ENCODE measurements around the gene CDON. TPM values are rescaled to one million over a fixed set of nuclear protein-coding genes. Genes with fewer than 3 reads are reported as not detected.

The CDON gene
- total RNA-seq, 2 experiments from 2014 or later: 1.8 to 3.2 TPM

DNA sequence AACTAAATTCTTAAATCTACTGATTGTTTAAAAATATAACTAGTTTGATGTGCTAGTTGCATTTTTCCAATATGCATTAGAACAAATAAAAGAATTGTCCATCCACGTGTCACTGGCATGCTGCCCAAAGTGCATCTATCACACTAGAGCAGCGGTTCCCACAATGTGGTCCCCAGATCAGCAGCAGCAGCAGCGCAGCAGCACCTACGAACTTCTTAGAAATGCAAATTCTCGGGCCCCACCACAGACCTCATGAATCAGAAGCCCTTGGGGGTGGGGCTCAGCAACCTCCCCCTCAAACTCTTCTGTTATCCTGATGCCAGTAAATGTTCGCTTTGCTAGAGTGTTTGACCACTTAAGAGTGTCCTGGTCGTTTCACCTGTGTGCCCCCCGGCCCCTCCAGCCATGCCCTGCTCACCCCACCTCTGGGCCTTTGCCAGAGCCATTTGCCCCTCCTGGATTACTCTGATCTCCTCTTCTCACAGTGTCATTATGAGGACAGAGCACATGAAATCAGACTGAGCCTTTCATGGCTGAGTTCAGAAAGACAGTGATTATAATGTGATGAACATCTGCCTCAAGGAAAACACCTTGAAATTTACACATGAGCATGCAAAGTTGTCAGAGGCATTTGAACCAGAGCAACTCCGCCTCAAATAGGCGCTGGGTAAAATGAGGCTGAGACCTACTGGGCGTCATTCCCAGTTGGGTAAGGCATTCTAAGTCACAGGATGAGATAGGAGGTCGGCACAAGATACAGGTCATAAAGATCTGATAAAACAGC is 129.4 kb downstream of the CDON start:
- H3K27ac Mint-ChIP-seq: no peak overlapping the region
- H3K4me1 Mint-ChIP-seq: no peaks in the 10 kb centered on the region
- H3K9me3 Mint-ChIP-seq (ENCODE audit: low read depth): no peaks in the 10 kb centered on the region
- intact Hi-C loops (cut with DNase I, micrococcal nuclease): no loop called here
- CTCF ChIA-PET: no interaction called here
- H3K27me3 Mint-ChIP-seq: peaks cover 6% of the 10 kb centered on the region
- peak; percentile 26 for ATAC-seq
- no peaks in the 10 kb centered on the region for H3K36me3 Mint-ChIP-seq (ENCODE audit: low read depth)
- DNase-seq: peak; percentile 27
- POLR2A ChIA-PET: no interaction called here
- H3K4me3 Mint-ChIP-seq: no peak overlapping the region

GRCh38 chr11:125932301-125932700 is 130.4 kb downstream of the CDON start:
- peaks cover 6% of the 10 kb centered on the region for H3K27me3 Mint-ChIP-seq
- no peak overlapping the region for H3K27ac Mint-ChIP-seq
- ChIA-PET CTCF (interaction anchor here (1.0 to 1.1 kb wide), 3 partner anchors 9 to 262 kb away, joined by 3 to 6 read pairs (median 4); no protein-coding TSS in a partner anchor), POLR2A (no interaction called here)
- H3K36me3 Mint-ChIP-seq (ENCODE audit: low read depth): no peaks in the 10 kb centered on the region
- intact Hi-C loops (cut with DNase I, micrococcal nuclease): no loop called here
- ATAC-seq (no peak), DNase-seq (no peak)
- no peaks in the 10 kb centered on the region for H3K4me1 Mint-ChIP-seq
- H3K9me3 Mint-ChIP-seq (ENCODE audit: low read depth): no peaks in the 10 kb centered on the region
- no peak overlapping the region for H3K4me3 Mint-ChIP-seq

DNA sequence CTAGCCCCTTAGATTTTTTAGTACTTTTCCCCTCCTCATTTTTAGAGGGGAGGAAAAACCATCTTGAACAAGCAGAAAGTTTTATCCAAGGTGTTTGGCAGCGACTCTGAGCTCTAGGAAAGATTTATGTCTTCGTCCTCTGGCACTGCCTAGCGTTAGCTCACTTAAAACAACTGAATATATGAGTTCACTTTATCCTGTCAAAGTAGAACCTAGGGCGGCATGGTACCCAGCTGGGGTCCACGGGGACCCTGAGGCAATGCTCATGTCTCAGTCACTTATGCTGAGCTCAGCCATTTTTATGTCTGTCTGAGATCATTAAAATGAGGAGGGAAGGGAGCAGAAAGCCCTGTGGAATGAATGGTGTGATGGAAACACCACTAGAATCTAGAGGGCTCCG is 131.0 kb downstream of the CDON start:
- Mint-ChIP-seq H3K36me3 (ENCODE audit: low read depth) (no peaks in the 10 kb centered on the region), H3K4me1 (no peaks in the 10 kb centered on the region), H3K27me3 (peaks cover 10% of the 10 kb centered on the region), H3K27ac (no peak overlapping the region), H3K4me3 (no peak overlapping the region), H3K9me3 (ENCODE audit: low read depth) (no peaks in the 10 kb centered on the region)
- ChIA-PET CTCF (interaction anchor here (0.6 to 1.1 kb wide), 5 partner anchors 9 to 262 kb away, joined by 3 to 6 read pairs (median 4); no protein-coding TSS in a partner anchor), POLR2A (no interaction called here)
- intact Hi-C loops (cut with DNase I, micrococcal nuclease): no loop called here
- ATAC-seq (no peak), DNase-seq (no peak)

DNA sequence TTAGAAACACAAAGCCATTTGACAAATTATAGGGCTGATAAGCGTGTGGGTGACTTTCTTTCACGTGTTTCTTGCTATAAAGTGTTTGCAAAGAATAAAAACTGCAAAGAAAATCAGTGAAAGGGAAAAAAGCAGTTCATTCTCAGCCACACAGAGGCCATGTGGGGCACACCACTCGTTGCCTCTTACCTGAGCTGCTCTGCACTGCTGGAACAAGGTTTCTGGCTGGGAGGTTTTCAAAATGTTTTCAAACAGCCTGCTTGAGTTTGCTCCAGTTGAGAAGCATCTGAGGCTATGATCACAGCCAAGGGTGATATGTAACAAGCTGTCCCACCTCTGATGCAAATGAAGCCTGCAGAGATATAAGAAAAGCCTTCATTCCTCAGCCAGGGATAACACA is 131.6 kb downstream of the CDON start:
- Mint-ChIP-seq H3K27ac (no peak overlapping the region), H3K4me1 (no peaks in the 10 kb centered on the region), H3K27me3 (peaks cover 10% of the 10 kb centered on the region), H3K9me3 (ENCODE audit: low read depth) (no peaks in the 10 kb centered on the region), H3K36me3 (ENCODE audit: low read depth) (no peaks in the 10 kb centered on the region), H3K4me3 (no peak overlapping the region)
- DNase-seq (no peak), ATAC-seq (no peak)
- ChIA-PET CTCF (interaction anchor here (0.6 to 1.1 kb wide), 5 partner anchors 8 to 263 kb away, joined by 3 to 6 read pairs (median 4); partner anchors contain the start of gene PUS3), POLR2A (no interaction called here)
- intact Hi-C loops (cut with DNase I, micrococcal nuclease): no loop called here

DNA sequence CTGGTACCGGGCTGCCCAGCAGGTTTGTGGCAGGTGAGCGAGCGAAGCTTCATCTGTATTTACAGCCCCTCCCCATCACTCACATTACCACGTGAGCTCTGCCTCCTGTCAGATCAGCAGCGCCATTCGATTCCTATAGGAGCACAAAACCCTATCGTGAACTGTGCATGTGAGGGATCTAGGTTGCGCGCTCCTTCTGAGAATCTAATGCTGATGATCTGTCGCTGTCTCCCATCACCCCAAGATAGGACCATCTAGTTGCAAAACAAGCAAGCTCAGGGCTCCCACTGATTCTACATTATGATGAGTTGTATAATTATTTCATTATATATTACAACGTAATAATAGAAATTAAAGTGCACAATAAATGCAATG is 132.6 kb downstream of the CDON start:
- POLR2A ChIA-PET: no interaction called here
- Mint-ChIP-seq H3K36me3 (ENCODE audit: low read depth) (no peaks in the 10 kb centered on the region), H3K4me1 (no peaks in the 10 kb centered on the region), H3K9me3 (ENCODE audit: low read depth) (no peaks in the 10 kb centered on the region), H3K27me3 (peaks cover 10% of the 10 kb centered on the region), H3K27ac (no peak overlapping the region), H3K4me3 (no peak overlapping the region)
- DNase-seq (no peak), ATAC-seq (no peak)
- CTCF ChIA-PET: interaction anchor here (0.7 to 1.2 kb wide), 2 partner anchors 13 to 264 kb away, joined by 4 read pairs; no protein-coding TSS in a partner anchor
- intact Hi-C loops (cut with DNase I, micrococcal nuclease): no loop called here

DNA sequence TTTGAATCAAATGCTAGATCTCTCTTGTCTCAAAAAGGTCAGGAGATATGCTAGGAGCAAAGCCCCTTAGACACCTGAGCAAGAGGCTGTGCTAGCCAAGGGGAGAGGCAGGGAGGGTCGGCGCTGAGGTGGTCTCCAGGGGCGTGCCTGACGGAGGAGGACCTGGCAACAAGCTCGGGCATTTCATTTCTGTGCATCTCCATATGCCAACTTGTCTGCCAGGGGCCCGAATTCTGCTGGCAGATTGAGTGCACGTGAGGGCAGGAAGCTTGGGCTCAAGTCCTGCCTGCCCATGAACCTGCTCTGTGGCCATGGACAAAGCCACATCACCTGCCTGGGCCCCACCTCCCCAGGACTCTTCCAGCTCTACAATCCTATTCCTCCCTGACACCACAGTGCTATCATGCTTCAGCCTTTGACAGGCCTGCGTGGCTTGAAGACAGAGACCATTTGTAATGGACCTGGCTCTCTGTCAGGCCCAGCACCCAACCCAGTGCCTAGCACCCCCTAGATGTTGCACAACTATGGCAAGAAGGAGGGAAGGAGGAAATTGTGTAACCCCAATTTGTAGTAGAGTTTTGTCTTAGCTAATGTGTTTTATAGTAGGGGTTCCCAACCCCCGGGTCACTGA is 133.1 kb downstream of the CDON start:
- H3K27me3 Mint-ChIP-seq: peaks cover 10% of the 10 kb centered on the region
- no peak overlapping the region for H3K4me3 Mint-ChIP-seq
- CTCF ChIA-PET: interaction anchor here (0.7 to 1.2 kb wide), 3 partner anchors 13 to 266 kb away, joined by 3 to 4 read pairs (median 4); no protein-coding TSS in a partner anchor
- no peaks in the 10 kb centered on the region for H3K36me3 Mint-ChIP-seq (ENCODE audit: low read depth)
- H3K9me3 Mint-ChIP-seq (ENCODE audit: low read depth): no peaks in the 10 kb centered on the region
- DNase-seq (no peak), ATAC-seq (no peak)
- H3K27ac Mint-ChIP-seq: no peak overlapping the region
- intact Hi-C loops (cut with DNase I, micrococcal nuclease): loop anchor here in 1 of 2 experiments (10.0 kb wide), 1 partner anchor 185 kb away; no protein-coding TSS in a partner anchor
- no peaks in the 10 kb centered on the region for H3K4me1 Mint-ChIP-seq
- POLR2A ChIA-PET: no interaction called here

DNA sequence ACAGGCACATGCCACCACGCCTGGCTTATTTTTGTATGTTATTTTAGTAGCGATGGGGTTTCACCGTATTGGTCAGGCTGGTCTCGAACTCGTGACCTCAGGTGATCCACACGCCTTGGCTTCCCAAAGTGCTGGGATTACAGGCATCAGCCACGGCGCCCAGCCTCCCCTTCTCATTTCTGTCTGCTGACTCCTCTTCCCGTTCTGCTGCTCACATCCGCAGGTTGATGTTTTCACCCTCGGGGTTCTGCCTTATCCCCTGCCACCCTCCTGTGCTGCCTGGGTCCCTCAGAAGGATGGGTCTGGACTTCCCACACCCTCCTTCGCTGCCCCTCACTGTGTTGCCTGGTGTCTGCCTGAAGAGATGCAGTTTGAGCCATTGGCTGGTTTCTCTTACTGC is 136.0 kb downstream of the CDON start:
- Mint-ChIP-seq H3K36me3 (ENCODE audit: low read depth) (no peaks in the 10 kb centered on the region), H3K27ac (no peak overlapping the region), H3K27me3 (peaks cover 10% of the 10 kb centered on the region), H3K9me3 (ENCODE audit: low read depth) (no peaks in the 10 kb centered on the region), H3K4me1 (no peaks in the 10 kb centered on the region), H3K4me3 (no peak overlapping the region)
- DNase-seq (no peak), ATAC-seq (no peak)
- intact Hi-C loops (cut with DNase I, micrococcal nuclease): loop anchor here in 1 of 2 experiments (10.0 kb wide), 1 partner anchor 188 kb away; no protein-coding TSS in a partner anchor
- POLR2A ChIA-PET: no interaction called here
- CTCF ChIA-PET: no interaction called here

DNA sequence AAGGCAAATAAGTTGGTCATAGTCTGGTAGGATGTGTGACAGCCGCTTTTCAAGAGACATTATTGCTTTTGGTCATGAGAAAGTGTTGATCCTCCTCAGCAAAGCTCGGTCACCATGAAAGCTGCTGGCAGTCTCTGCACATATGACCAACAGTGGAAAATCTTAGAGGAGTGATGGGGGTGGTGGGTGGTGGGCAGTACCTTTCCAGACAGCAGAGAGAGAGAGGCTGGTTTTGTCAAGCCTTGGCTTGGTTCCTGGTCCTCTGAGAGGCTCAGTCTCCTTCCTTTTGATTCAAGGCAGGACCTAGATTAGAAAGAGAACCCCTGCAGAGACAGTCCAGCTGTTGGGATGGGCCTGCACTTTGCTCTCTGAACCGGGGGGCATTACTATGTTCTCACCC is 136.9 kb downstream of the CDON start:
- Mint-ChIP-seq H3K4me3 (no peak overlapping the region), H3K27ac (no peak overlapping the region), H3K9me3 (ENCODE audit: low read depth) (no peaks in the 10 kb centered on the region), H3K27me3 (peaks cover 10% of the 10 kb centered on the region), H3K36me3 (ENCODE audit: low read depth) (no peaks in the 10 kb centered on the region), H3K4me1 (no peaks in the 10 kb centered on the region)
- DNase-seq: no peak
- intact Hi-C loops (cut with DNase I, micrococcal nuclease): loop anchor here in 1 of 2 experiments (10.0 kb wide), 1 partner anchor 189 kb away; no protein-coding TSS in a partner anchor
- ChIA-PET CTCF (interaction anchor here (0.7 to 5.4 kb wide), 3 partner anchors 16 to 268 kb away, joined by 3 to 41 read pairs (median 4); partner anchors contain the start of gene PUS3), POLR2A (no interaction called here)
- ATAC-seq: no peak

GRCh38 chr11:125925247-125925740 is 137.4 kb downstream of the CDON start:
- CTCF ChIA-PET: interaction anchor here (0.6 to 5.4 kb wide), 4 partner anchors 16 to 268 kb away, joined by 3 to 41 read pairs (median 4); partner anchors contain the start of gene PUS3
- POLR2A ChIA-PET: no interaction called here

GRCh38 chr11:125924384-125925007 is 138.2 kb downstream of the CDON start:
- ChIA-PET POLR2A (no interaction called here), CTCF (interaction anchor here (0.6 to 5.4 kb wide), 4 partner anchors 17 to 274 kb away, joined by 4 to 41 read pairs (median 8); no protein-coding TSS in a partner anchor)
- H3K4me3 Mint-ChIP-seq: no peak overlapping the region
- H3K4me1 Mint-ChIP-seq: no peaks in the 10 kb centered on the region
- H3K9me3 Mint-ChIP-seq (ENCODE audit: low read depth): no peaks in the 10 kb centered on the region
- intact Hi-C loops (cut with DNase I, micrococcal nuclease): loop anchor here in 1 of 2 experiments (10.0 kb wide), 1 partner anchor 190 kb away; no protein-coding TSS in a partner anchor
- no peak for DNase-seq
- no peaks in the 10 kb centered on the region for H3K36me3 Mint-ChIP-seq (ENCODE audit: low read depth)
- ATAC-seq: no peak
- H3K27me3 Mint-ChIP-seq: peaks cover 11% of the 10 kb centered on the region
- H3K27ac Mint-ChIP-seq: no peak overlapping the region

More at GRCh38 chr11:125925247-125925740, 137.4 kb downstream of the CDON start:
- Mint-ChIP-seq H3K9me3 (ENCODE audit: low read depth) (no peaks in the 10 kb centered on the region), H3K27ac (no peak overlapping the region), H3K4me3 (no peak overlapping the region), H3K36me3 (ENCODE audit: low read depth) (no peaks in the 10 kb centered on the region), H3K27me3 (peaks cover 10% of the 10 kb centered on the region), H3K4me1 (no peaks in the 10 kb centered on the region)
- intact Hi-C loops (cut with DNase I, micrococcal nuclease): loop anchor here in 1 of 2 experiments (10.0 kb wide), 1 partner anchor 190 kb away; no protein-coding TSS in a partner anchor
- no peak for ATAC-seq
- no peak for DNase-seq

GRCh38 chr11:125923633-125924032 is 139.0 kb downstream of the CDON start:
- no peak for DNase-seq
- Mint-ChIP-seq H3K4me1 (no peaks in the 10 kb centered on the region), H3K27me3 (peaks cover 14% of the 10 kb centered on the region), H3K36me3 (ENCODE audit: low read depth) (no peaks in the 10 kb centered on the region), H3K4me3 (no peak overlapping the region), H3K27ac (no peak overlapping the region), H3K9me3 (ENCODE audit: low read depth) (no peaks in the 10 kb centered on the region)
- ATAC-seq: no peak
- ChIA-PET POLR2A (interaction anchor here (0.6 kb wide), 1 partner anchor 155 kb away, joined by 3 read pairs; no protein-coding TSS in a partner anchor), CTCF (interaction anchor here (0.7 to 5.4 kb wide), 7 partner anchors 14 to 639 kb away, joined by 3 to 41 read pairs (median 4); no protein-coding TSS in a partner anchor)
- intact Hi-C loops (cut with DNase I, micrococcal nuclease): loop anchor here (1.0 to 10.0 kb wide), 4 partner anchors 191 to 557 kb away; no protein-coding TSS in a partner anchor
